Suprapubic skin (tissue), 3 donors: Measurements from ENCODE around the gene FDXR.

ENCODE experiments used
- POLR2A ChIP-seq, 2 donors: fragments of 450-650 bp; IDR thresholded peaks; one replicate each; pipeline ENCODE4 v1.6.1; 2017; ENCODE audit warnings: antibody characterized with exemption in 2 of 2, mild to moderate bottlenecking in 2 of 2, moderate library complexity in 2 of 2
- TF ChIP-seq, protein P1 (sequence below), 2 donors: fragments of 200-600 bp in 1 of 2; fragments of 450-650 bp in 1 of 2; sonication (generic) in 1 of 2; IDR thresholded peaks; one replicate each; pipeline ENCODE4 v1.5.1; 2016 to 2019; ENCODE audit warnings: antibody characterized with exemption in 2 of 2, mild to moderate bottlenecking in 1 of 2, moderate library complexity in 1 of 2

DNA sequence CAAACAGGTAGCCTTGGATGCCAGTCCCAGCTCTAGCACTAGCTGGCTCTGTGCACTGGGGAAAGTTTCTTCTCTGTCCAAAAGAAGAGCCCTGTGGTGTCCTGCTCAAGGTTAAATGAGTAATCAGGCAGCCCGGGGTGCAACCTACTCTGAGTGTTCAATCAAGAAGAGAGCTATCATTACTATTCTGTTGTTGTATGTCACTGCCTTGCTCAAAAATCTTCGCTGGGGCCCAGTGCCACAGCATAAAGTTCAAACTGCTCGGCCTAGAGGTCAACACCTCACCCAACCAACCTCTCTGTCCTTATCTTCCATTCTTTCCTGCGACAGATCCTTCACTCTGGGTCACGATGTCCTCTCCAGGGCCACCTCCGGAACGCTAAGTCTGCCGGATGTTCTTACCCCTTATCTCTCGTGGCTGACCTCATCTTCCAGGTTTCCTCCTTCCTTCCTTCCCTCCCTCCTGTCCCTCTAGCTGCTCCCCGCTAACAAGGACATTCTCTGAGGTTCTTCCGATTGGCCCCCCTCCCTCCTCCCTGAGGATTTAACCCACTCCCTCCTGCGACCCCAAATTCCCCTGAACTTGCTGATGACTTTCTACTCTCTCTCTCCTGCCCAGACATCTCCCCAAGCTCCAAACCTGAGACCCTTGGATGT, 4.4 kb downstream of the FDXR start:
- TF ChIP-seq POLR2A (IDR thresholded peaks at IDR 0.05) = no peak
- TF ChIP-seq, protein P1, sequence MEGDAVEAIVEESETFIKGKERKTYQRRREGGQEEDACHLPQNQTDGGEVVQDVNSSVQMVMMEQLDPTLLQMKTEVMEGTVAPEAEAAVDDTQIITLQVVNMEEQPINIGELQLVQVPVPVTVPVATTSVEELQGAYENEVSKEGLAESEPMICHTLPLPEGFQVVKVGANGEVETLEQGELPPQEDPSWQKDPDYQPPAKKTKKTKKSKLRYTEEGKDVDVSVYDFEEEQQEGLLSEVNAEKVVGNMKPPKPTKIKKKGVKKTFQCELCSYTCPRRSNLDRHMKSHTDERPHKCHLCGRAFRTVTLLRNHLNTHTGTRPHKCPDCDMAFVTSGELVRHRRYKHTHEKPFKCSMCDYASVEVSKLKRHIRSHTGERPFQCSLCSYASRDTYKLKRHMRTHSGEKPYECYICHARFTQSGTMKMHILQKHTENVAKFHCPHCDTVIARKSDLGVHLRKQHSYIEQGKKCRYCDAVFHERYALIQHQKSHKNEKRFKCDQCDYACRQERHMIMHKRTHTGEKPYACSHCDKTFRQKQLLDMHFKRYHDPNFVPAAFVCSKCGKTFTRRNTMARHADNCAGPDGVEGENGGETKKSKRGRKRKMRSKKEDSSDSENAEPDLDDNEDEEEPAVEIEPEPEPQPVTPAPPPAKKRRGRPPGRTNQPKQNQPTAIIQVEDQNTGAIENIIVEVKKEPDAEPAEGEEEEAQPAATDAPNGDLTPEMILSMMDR (IDR thresholded peaks at IDR 0.05) = no peak
